ENCODE results near the gene GRIN3B.
"Not testable (repeated sequence)": the region's sequence is repeated elsewhere in the genome, so short reads cannot be mapped to it uniquely, and the experiment has no call there.

The GRIN3B gene

DNA sequence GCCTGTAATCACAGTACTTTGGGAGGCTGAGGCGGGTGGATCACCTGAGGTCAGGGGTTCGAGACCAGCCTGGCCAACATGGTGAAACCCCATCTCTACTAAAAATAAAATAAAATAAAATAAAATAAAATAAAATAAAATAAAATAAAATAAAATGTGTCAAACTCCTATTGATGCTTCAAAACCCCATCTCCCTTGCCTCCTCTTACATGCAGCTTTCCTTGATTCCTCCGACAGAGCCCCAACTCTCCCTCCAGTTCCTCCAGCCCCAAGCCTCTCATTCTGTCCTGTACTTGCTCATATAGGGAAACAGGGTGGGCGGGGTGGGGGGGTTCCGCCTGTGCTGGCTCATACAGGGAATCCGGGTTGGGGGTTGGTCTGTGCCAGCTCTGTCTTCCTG, 24.9 kb downstream of the GRIN3B start:
- not testable (repeated sequence) for DNase-seq

DNA sequence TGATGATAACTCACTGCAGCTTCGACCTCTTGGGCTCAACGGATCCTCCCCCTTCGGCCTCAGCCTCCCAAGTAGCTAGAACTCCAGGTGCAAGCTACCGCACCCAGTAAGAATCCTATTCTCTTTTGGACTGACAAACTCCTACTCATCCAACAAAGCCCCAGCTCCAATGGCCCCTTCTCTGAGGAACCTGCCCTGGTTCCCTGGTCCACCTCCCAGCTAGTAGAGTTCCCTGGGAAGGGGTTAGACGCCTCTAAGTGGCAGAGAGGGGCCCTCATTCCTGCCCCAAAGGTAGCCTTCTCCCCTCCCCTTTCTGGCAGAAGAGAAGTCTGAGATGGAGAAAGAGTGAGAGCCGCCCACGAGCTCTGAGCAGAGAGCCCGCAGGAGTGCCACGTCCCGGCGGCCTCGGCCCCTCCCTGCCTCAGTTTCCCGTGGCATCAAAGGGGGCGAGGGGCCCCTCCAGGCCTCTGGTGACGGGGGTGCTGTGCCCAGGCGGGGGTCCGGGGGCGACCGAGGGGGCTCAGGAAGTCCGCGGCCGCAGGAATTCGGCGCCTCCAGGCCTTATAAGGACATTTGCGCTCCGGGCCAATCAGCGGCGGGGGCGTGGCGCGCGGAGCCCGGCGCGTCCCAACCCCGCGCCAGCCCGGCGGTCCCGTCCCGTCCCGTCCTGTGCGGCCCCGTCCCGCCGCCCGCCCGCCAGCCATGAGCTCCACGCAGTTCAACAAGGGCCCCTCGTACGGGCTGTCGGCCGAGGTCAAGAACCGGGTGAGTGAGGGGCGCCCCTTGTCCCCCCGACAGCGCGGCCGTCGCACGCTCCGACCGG, 26.0 kb downstream of the GRIN3B start, which contains the start of gene CNN2:
TSS of gene CNN2 (plus strand) at position 649 of the 823 bp plus-strand sequence. CDS start at position 703, 54 bp downstream.
- DNase-seq: peak; percentile 45

- no peak for DNase-seq
These were observed 26.8 kb downstream of the GRIN3B start for GRCh38 chr19:1026783-1027649.

DNA sequence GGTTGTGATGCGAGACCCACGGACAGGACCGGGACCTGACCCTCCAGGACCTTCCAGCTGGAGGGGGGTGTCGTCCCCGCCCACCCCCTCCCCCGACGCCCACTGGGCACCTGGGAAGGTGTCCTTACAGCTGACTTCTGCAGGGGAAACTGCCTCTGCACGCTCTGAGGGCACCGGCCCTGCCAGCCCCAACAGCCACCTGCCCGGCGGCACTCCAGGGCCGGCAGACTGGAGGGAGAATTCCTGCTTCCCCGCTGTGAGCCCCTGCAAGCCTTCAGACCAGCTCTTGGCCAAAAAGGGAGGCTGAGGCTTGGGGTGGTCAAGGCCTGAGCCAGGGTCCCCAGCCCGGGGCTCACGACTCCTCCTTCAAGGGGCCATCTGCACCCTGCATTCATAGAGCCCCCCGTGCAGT, 27.4 kb downstream of the GRIN3B start:
- DNase-seq: no peak

- peak; percentile 37 for DNase-seq
These were observed 28.1 kb downstream of the GRIN3B start for GRCh38 chr19:1028062-1028926.

GRCh38 chr19:1032264-1032867, 32.1 kb downstream of the GRIN3B start:
- DNase-seq: no peak

DNA sequence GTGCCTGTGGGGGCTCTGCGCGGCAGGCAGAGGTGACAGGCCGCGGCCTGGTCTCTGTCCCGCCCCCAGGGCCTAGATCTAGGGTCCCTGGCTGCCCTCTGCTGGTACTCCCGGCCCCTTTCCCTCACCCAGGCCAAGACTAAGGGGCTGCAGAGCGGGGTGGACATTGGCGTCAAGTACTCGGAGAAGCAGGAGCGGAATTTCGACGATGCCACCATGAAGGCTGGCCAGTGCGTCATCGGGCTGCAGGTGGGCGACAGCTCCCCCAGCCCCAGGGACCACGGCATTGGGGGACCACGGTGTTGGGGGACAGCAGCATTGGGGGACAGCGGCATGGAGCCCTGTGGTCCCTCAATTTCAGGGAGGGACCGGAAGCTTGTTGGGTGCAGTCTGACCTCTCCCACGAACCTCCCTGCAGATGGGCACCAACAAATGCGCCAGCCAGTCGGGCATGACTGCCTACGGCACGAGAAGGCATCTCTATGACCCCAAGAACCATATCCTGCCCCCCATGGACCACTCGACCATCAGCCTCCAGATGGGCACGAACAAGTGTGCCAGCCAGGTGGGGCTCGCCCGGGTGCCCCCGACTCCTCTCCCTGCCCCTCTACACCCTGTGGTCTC, 35.9 kb downstream of the GRIN3B start:
- no peak for DNase-seq

DNA sequence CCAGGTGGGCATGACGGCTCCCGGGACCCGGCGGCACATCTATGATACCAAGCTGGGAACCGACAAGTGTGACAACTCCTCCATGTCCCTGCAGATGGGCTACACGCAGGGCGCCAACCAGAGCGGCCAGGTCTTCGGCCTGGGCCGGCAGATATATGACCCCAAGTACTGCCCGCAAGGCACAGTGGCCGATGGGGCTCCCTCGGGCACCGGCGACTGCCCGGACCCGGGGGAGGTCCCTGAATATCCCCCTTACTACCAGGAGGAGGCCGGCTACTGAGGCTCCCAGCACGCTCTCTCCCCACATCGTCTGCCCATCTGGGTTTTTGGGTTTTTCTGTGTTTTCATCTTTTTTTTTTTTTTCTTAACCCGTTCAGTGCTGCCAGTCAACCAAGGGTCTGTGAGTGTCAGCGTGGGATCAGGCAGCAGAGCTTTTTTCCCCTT, 37.4 kb downstream of the GRIN3B start:
- DNase-seq: no peak

DNA sequence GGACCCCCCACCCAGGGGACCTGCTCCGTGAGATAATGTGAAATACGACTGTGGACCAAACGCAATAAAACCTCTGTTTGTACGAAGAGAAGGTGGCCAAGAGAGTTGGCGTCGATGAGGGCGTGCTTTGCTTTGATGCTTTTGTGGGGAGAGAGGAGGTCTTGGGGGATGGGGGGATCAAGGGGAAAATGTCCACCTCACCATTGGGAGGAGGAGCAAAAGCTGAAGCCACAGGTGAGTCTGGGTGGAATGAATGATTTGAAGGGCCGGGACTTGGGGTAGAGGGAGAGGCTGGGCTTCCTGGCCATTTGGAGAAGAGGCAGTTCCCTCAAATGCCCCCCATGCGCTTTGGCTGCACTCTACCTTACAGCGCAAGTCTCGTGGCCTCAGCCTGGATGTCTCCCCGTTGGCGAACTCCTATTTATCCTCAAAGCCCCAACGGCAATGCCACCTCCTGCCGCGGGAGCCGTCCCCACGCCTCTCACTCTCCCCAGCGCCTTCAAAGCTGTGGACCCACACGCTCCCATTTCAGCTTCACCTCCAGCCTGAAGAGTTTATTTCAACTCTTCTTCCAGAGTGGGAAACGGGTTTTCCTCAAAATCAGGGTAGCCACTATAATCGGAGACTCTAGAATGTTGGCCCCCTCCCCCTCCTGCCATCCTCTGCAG, 38.9 kb downstream of the GRIN3B start:
- no peak for DNase-seq

GRCh38 chr19:1039646-1040475, 39.6 kb downstream of the GRIN3B start, which contains the start of gene ABCA7:
Gene ABCA7, plus strand, starts transcription at chr19:1040107. Its CDS starts 1,255 bp downstream, at chr19:1041362.
- DNase-seq: peak; percentile 97

DNA sequence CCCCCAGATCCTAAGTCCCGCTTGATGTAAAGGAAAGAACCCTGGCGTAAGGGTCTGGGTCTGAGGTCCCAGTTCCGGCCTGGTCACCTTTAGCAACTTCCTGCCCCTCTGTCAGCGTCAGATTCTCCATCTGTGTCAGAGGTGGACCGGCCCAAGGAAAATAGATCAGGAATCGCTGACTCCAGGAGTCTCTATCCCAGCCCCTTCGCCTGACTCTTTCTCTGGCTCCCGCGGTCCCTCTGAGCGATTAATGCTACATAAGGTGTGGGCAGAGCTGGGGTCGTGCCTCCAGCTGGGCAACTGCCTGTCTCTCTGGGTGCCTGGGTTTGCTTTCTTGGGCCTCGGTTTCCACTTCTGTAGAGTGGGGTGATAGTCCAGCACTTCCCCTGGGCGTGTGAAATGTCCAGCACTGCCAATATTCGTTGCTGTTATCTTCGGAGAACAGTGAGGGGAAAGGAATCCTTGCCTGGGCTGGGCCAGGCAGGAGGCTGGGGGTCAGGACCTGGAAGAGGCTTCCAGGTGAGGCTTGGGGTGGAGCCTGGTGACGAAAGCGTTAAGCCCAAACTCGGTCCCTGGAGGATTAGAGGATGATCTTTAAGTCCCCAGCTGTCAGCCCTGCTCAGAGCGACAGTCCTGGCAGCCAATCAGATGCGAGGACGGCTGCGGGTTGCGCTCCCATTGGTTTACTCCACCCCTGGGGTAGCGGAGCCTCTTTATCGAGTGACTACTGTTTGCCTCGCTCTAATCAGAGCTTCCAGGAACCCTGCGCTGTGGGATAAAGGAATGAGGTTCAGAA, 40.5 kb downstream of the GRIN3B start:
- peak; percentile 92 for DNase-seq

- DNase-seq: no peak
These were observed 41.1 kb downstream of the GRIN3B start for GRCh38 chr19:1041272-1041834.

DNA sequence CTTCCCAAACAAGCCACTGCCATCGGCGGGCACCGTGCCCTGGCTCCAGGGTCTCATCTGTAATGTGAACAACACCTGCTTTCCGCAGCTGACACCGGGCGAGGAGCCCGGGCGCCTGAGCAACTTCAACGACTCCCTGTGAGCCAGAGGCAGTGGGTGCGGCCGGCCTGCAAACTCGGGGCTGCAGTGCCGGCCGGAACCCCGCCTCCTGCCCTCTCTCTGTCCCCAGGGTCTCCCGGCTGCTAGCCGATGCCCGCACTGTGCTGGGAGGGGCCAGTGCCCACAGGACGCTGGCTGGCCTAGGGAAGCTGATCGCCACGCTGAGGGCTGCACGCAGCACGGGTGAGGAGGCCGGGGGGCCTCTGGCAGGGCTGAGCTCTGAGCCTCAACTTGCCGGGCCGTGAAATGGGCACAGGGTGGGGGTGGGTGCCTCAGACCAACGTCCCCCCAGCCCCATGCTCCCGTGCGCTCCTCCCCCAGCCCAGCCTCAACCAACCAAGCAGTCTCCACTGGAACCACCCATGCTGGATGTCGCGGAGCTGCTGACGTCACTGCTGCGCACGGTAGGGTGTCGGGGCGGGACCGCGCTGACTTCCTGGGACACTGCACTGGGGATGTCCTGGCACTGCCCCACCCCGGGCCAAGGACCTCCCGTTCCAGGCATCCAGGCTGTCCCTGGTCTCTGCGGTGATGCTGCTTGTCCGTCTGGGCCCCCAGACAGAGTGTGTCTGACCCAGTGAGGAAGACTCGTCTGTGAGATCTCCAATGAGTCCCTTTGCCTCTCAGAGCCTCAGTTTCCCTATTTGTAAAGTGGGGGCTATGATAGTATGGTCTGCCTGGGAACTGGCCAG, 41.8 kb downstream of the GRIN3B start:
- peak; percentile 73 for DNase-seq

DNA sequence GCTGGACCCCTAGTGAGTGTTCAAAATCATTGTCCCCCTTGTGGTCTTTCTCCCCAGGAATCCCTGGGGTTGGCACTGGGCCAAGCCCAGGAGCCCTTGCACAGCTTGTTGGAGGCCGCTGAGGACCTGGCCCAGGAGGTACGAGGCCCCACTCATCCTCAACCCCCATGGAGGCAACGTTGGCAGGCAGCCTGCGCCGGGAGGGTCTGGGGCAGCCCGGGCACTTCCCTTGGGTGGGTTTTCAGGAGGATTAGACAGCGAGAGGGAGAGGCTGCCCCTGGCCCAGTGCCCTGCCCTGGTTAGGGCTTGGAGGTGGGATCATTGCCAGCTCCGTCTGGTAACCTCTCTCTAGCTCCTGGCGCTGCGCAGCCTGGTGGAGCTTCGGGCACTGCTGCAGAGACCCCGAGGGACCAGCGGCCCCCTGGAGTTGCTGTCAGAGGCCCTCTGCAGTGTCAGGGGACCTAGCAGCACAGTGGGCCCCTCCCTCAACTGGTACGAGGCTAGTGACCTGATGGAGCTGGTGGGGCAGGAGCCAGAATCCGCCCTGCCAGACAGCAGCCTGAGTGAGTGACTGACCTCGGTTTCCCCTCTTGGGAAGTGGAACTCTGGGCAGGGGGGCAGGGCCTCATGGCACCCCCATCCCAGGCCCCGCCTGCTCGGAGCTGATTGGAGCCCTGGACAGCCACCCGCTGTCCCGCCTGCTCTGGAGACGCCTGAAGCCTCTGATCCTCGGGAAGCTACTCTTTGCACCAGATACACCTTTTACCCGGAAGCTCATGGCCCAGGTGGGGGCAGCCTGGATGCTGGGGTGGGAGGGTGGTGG, 42.7 kb downstream of the GRIN3B start:
- peak; percentile 69 for DNase-seq

GRCh38 chr19:1045247-1045603, 45.0 kb downstream of the GRIN3B start:
- peak; percentile 71 for DNase-seq

GRCh38 chr19:1046117-1046626, 46.0 kb downstream of the GRIN3B start:
- DNase-seq: no peak
